GM12878 (cell line): ENCODE measurements around the gene PKP4. TPM values are rescaled to one million over a fixed set of nuclear protein-coding genes. Genes with fewer than 3 reads are reported as not detected.

Source experiments
- ATAC-seq: fragments of 200-7000 bp; cut with Tn5 transposase; 3 replicates; pipeline ENCODE4 v1.9.1; 2020; ENCODE audit warnings: mild to moderate bottlenecking, moderate library complexity
- BruUV-seq: library from RNA; stranded (reverse); fragments of 400-500 nt; replicated peaks from 2 replicates; lab custom pipeline; 2021; lab: Mats Ljungman, UMichigan
- CTCF ChIA-PET: fragments of 300-600 bp; sonication (Branson Sonifier 250); formaldehyde crosslinking; extraction: SDS; loops from one replicate; lab custom pipeline; 2021; ENCODE audit warnings: inconsistent platforms; lab: Yijun Ruan, JAX
- POLR2A ChIA-PET: fragments of 350-600 bp; formaldehyde crosslinking; extraction: SDS; loops from one replicate; lab custom pipeline; 2021; ENCODE audit warnings: inconsistent platforms; lab: Charles Lee
- RAD21 ChIA-PET: fragments of 300-600 bp; sonication (Branson Sonifier 250); formaldehyde crosslinking; loops from one replicate; lab custom pipeline; 2023; ENCODE audit warnings: antibody characterized with exemption; ENCODE audit not compliant: unreplicated experiment; lab: Charles Lee
- SMC1A ChIA-PET: fragments of 300-600 bp; sonication (Branson Sonifier 250); formaldehyde crosslinking; loops from one replicate; lab custom pipeline; 2023; ENCODE audit not compliant: unreplicated experiment, uncharacterized antibody; lab: Charles Lee
- DNase-seq: peaks from one replicate; pipeline ENCODE4 v3.0.0-alpha.2; 2011; ENCODE audit warnings: low read depth, low spot score
- FAIRE-seq: peaks from 3 replicates; lab custom pipeline; 2011; peaks lifted over from hg19 to GRCh38; lab: Jason Lieb, UNC
- H2AFZ ChIP-seq: 2 replicates; pipeline ENCODE4 v1.6.0; 2011; ENCODE audit warnings: low read depth, low read length, control low read depth; ENCODE audit not compliant: control insufficient read depth
- H3K27ac ChIP-seq: 2 replicates; pipeline ENCODE4 v1.5.1; 2011; ENCODE audit warnings: control low read depth; ENCODE audit not compliant: control insufficient read depth, insufficient read depth
- H3K27me3 ChIP-seq, 2 experiments: replicated peaks in 1 of 2; 2 replicates each; pipeline versions ENCODE4 v1.6.0 to v1.6.1; 2011; ENCODE audit warnings: low read length in 1 of 2; ENCODE audit not compliant: control insufficient read depth in 2 of 2, insufficient read depth in 2 of 2
- H3K36me3 ChIP-seq, 2 experiments: 2 replicates each; pipeline ENCODE4 v1.5.1; 2011; ENCODE audit warnings: low read length in 1 of 2; ENCODE audit not compliant: control insufficient read depth in 2 of 2, insufficient read depth in 2 of 2
- H3K4me1 ChIP-seq: 2 replicates; pipeline ENCODE4 v1.6.1; 2011; ENCODE audit warnings: mild to moderate bottlenecking, low read length, moderate library complexity, mixed read lengths; ENCODE audit not compliant: control insufficient read depth, insufficient read depth
- H3K4me2 ChIP-seq: 2 replicates; pipeline ENCODE4 v1.6.0; 2011; ENCODE audit warnings: control low read depth; ENCODE audit not compliant: control insufficient read depth, insufficient read depth
- H3K4me3 ChIP-seq: fragments of 200-600 bp; sonication (generic); 2 replicates; pipeline ENCODE4 v1.5.1; 2016
- H3K79me2 ChIP-seq: 2 replicates; pipeline ENCODE4 v1.6.0; 2011; ENCODE audit warnings: low read length; ENCODE audit not compliant: control insufficient read depth, insufficient read depth
- H3K9ac ChIP-seq: 2 replicates; pipeline ENCODE4 v1.8.0; 2011; ENCODE audit warnings: low read length, control low read depth, mixed read lengths; ENCODE audit not compliant: control insufficient read depth, insufficient read depth
- H3K9me3 ChIP-seq: replicated peaks from 3 replicates; pipeline ENCODE4 v1.5.1; 2011; ENCODE audit warnings: mild to moderate bottlenecking, low read length; ENCODE audit not compliant: control insufficient read depth, insufficient read depth
- H4K20me1 ChIP-seq: 2 replicates; pipeline ENCODE4 v1.6.0; 2011; ENCODE audit not compliant: control insufficient read depth, insufficient read depth
- BACH1 ChIP-seq: fragments of 450-650 bp; IDR thresholded peaks from 2 replicates; pipeline ENCODE4 v1.6.1; 2017; ENCODE audit warnings: mild to moderate bottlenecking, borderline replicate concordance
- DPF2 ChIP-seq: fragments of 450-650 bp; IDR thresholded peaks from 2 replicates; pipeline ENCODE4 v1.6.1; 2017; ENCODE audit warnings: mild to moderate bottlenecking
- EGR1 ChIP-seq, 2 experiments: IDR thresholded peaks; 1 replicate in 1 of 2; 2 replicates in 1 of 2; pipeline ENCODE4 v1.6.1; 2011 to 2012; ENCODE audit warnings: low read depth in 2 of 2, low read length in 2 of 2, borderline replicate concordance in 1 of 2, mild to moderate bottlenecking in 1 of 2, moderate library complexity in 1 of 2
- KLF5 ChIP-seq: fragments of 450-650 bp; IDR thresholded peaks from 2 replicates; pipeline ENCODE4 v1.6.1; 2014; ENCODE audit warnings: mild to moderate bottlenecking; ENCODE audit not compliant: partially characterized antibody
- LARP7 ChIP-seq: fragments of 450-650 bp; IDR thresholded peaks from 2 replicates; pipeline ENCODE4 v1.6.1; 2017; ENCODE audit warnings: mild to moderate bottlenecking
- MTA2 ChIP-seq: fragments of 450-650 bp; IDR thresholded peaks from 2 replicates; pipeline ENCODE4 v1.6.1; 2016; ENCODE audit warnings: low read depth, mild to moderate bottlenecking, moderate library complexity
- NFIC ChIP-seq: IDR thresholded peaks from 2 replicates; pipeline ENCODE4 v1.6.1; 2012; ENCODE audit warnings: low read depth, mild to moderate bottlenecking, inconsistent platforms, low read length, moderate library complexity
- NFXL1 ChIP-seq: fragments of 450-650 bp; IDR thresholded peaks from 2 replicates; pipeline ENCODE4 v1.6.1; 2017; ENCODE audit warnings: antibody characterized with exemption, mild to moderate bottlenecking, borderline replicate concordance
- NR2C2 ChIP-seq: IDR thresholded peaks from 2 replicates; pipeline ENCODE4 v1.6.1; 2011; ENCODE audit warnings: borderline replicate concordance, low read depth; ENCODE audit not compliant: control insufficient read depth, insufficient read length
- PKNOX1 ChIP-seq: fragments of 450-650 bp; IDR thresholded peaks from 2 replicates; pipeline ENCODE4 v1.6.1; 2016; ENCODE audit warnings: mild to moderate bottlenecking
- RAD21 ChIP-seq: IDR thresholded peaks from 2 replicates; pipeline ENCODE4 v1.6.1; 2011; ENCODE audit warnings: mild to moderate bottlenecking, low read depth, low read length, moderate library complexity; ENCODE audit not compliant: insufficient read depth
- SUZ12 ChIP-seq: fragments of 200-600 bp; sonication (generic); IDR thresholded peaks from one replicate; pipeline ENCODE4 v1.6.1; 2018; ENCODE audit warnings: antibody characterized with exemption, mild to moderate bottlenecking; ENCODE audit not compliant: unreplicated experiment
- ZBED1 ChIP-seq: IDR thresholded peaks from 2 replicates; pipeline ENCODE4 v1.6.1; 2016; ENCODE audit warnings: borderline replicate concordance
- ZBTB40 ChIP-seq: fragments of 450-650 bp; IDR thresholded peaks from 2 replicates; pipeline ENCODE4 v1.6.1; 2016; ENCODE audit warnings: mild to moderate bottlenecking, moderate library complexity, borderline replicate concordance
- ZNF24 ChIP-seq: fragments of 450-650 bp; IDR thresholded peaks from 2 replicates; pipeline ENCODE4 v1.6.1; 2017; ENCODE audit warnings: antibody characterized with exemption, mild to moderate bottlenecking
- WGBS: methylation state at CpG from one replicate; pipeline ENCODE4 v1.1.6; 2016; ENCODE audit warnings: low lambda C conversion rate; ENCODE audit not compliant: insufficient replicate concordance, insufficient coverage; ENCODE audit errors: missing lambda C conversion rate; 5-methylcytosine and 5-hydroxymethylcytosine counted together
- in situ Hi-C: fragments of 300-500 bp; cut with MboI; formaldehyde crosslinking; loops from 9 replicates; pipeline ENCODE4 v1.14.3; 2018; ENCODE audit warnings: mixed read lengths
- intact Hi-C: fragments of 100-400 bp; cut with micrococcal nuclease; formaldehyde crosslinking; loops from one replicate; pipeline ENCODE4 v1.14.2; 2022; ENCODE audit not compliant: unreplicated experiment
- polyA plus RNA-seq, 11 experiments: library from polyadenylated mRNA; depleted of rRNA in 4 of 11; unstranded in 6 of 11; stranded (reverse) in 5 of 11; fragments of >200 nt; fragmentation: Nextera tagmentation in 4 of 11; fragmentation: Illumina TruSeq in 1 of 11; extraction: Ambion mirVana in 4 of 11; extraction: Trizol in 1 of 11; gene quantifications; 1 replicate in 1 of 11; 2 replicates in 10 of 11; pipeline versions ENCODE4 v1.2.1 to v1.2.3, GENCODE V29; 2011 to 2016; ENCODE audit warnings: inconsistent platforms in 2 of 11, missing spikeins in 2 of 11, low read depth in 1 of 11
- total RNA-seq, 4 experiments: library from RNA; depleted of rRNA in 3 of 4; stranded (reverse); fragments of >200 nt in 3 of 4; fragmentation: Illumina TruSeq in 1 of 4; extraction: Trizol in 1 of 4; gene quantifications; 2 replicates each; pipeline versions ENCODE4 v1.2.1 to v1.2.3, GENCODE V29; 2013 to 2021

Gene PKP4
- total and polyA plus RNA-seq, 10 of the 15 experiments (the other 5 are each of a cell fraction or from before 2014, with no cell fraction given): 4.8 to 35.8 (median 17.7) TPM

- intact Hi-C loops (no loop called here), in situ Hi-C loops (no loop called here)
- ATAC-seq (no peak), DNase-seq (no peak), FAIRE-seq (no peak)
- no TSS peak for BruUV-seq
- Histone ChIP-seq H3K4me2 (no peak overlapping the region), H3K9me3 (no peaks in the 10 kb centered on the region), H3K27ac (no peak overlapping the region), H3K79me2 (no peaks in the 10 kb centered on the region), H2AFZ (no peak overlapping the region), H3K27me3 (no peaks in the 10 kb centered on the region), H4K20me1 (no peaks in the 10 kb centered on the region), H3K36me3 (no peaks in the 10 kb centered on the region), H3K9ac (no peak overlapping the region), H3K4me1 (no peaks in the 10 kb centered on the region), H3K4me3 (no peak overlapping the region)
- POLR2A ChIA-PET: no interaction called here
- SMC1A ChIA-PET: interaction anchor here (1.1 to 1.3 kb wide), 2 partner anchors 11 to 24 kb away, joined by 3 read pairs; no protein-coding TSS in a partner anchor
- CTCF ChIA-PET: interaction anchor here (0.7 to 1.9 kb wide), 6 partner anchors 10 to 20 kb away, joined by 3 to 4 read pairs (median 4); no protein-coding TSS in a partner anchor
- RAD21 ChIA-PET: no interaction called here
- 75% methylated on average over 4 of the region's 4 CpGs for WGBS
- TF ChIP-seq ZBED1 (no peak), SUZ12 (no peak), RAD21 (no peak), NR2C2 (no peak), BACH1 (no peak), DPF2 (no peak), ZNF24 (no peak), KLF5 (no peak), NFIC (no peak), PKNOX1 (no peak), ZBTB40 (no peak), EGR1 (IDR thresholded peaks at IDR 0.05; ENCODE audit: borderline replicate concordance in 1 of 2, low read depth in 2 of 2, low read length in 2 of 2) (no peak), LARP7 (no peak), NFXL1 (no peak), MTA2 (no peak)
Observed at GRCh38 chr2:158529379-158530259, 72.9 kb downstream of the PKP4 start.
